Jurkat, Clone E6-1 (cell line): ENCODE measurements around the gene SNX4.
"Not testable (repeated sequence)": the region's sequence is repeated elsewhere in the genome, so short reads cannot be mapped to it uniquely, and the experiment has no call there.

Experiments
- DNase-seq: peaks from one replicate; pipeline ENCODE4 v3.0.0-alpha.2; 2011; ENCODE audit warnings: low read depth, low spot score
- H3K4me3 ChIP-seq: 2 replicates; pipeline ENCODE4 v1.5.1; 2011; ENCODE audit warnings: mild to moderate bottlenecking, low read length, control low read depth, moderate library complexity

SNX4 gene

GRCh38 chr3:125414669-125415068, 105.3 kb downstream of the SNX4 start:
- H3K4me3 ChIP-seq = no peak overlapping the region
- DNase-seq = no peak

- no peak overlapping the region for H3K4me3 ChIP-seq
- no peak for DNase-seq
Measured at GRCh38 chr3:125410922-125411321, 109.1 kb downstream of the SNX4 start.

- no peak for DNase-seq
- H3K4me3 ChIP-seq = no peak overlapping the region
Measured at GRCh38 chr3:125406070-125406469, 113.9 kb downstream of the SNX4 start.

GRCh38 chr3:125405515-125405914, 114.5 kb downstream of the SNX4 start:
- DNase-seq, H3K4me3 ChIP-seq: not testable (repeated sequence)

GRCh38 chr3:125403789-125404188, 116.2 kb downstream of the SNX4 start:
- H3K4me3 ChIP-seq = no peak overlapping the region
- no peak for DNase-seq

GRCh38 chr3:125402639-125403038, 117.4 kb downstream of the SNX4 start:
- no peak for DNase-seq

GRCh38 chr3:125401402-125401801, 118.6 kb downstream of the SNX4 start:
- no peak for DNase-seq

More at GRCh38 chr3:125402639-125403038, 117.4 kb downstream of the SNX4 start:
- H3K4me3 ChIP-seq = no peak overlapping the region

GRCh38 chr3:125398952-125399351, 121.0 kb downstream of the SNX4 start:
- no peak for DNase-seq
- H3K4me3 ChIP-seq = no peak overlapping the region

More at GRCh38 chr3:125401402-125401801, 118.6 kb downstream of the SNX4 start:
- H3K4me3 ChIP-seq = no peak overlapping the region
